DND-41 (cell line): ENCODE measurements around the gene ARHGAP9.

Source experiments
- EZH2 ChIP-seq: IDR thresholded peaks from 3 replicates; pipeline ENCODE4 v1.6.1; 2012; ENCODE audit warnings: borderline replicate concordance, low read depth, mild to moderate bottlenecking, moderate library complexity, low read length, inconsistent platforms; ENCODE audit not compliant: severe bottlenecking
- TF ChIP-seq, protein P1 (sequence below): IDR thresholded peaks from 2 replicates; pipeline ENCODE4 v1.5.1; 2012; ENCODE audit warnings: borderline replicate concordance, low read length, moderate library complexity, mild to moderate bottlenecking; ENCODE audit not compliant: poor library complexity, severe bottlenecking; ENCODE audit errors: extremely low read depth

DNA sequence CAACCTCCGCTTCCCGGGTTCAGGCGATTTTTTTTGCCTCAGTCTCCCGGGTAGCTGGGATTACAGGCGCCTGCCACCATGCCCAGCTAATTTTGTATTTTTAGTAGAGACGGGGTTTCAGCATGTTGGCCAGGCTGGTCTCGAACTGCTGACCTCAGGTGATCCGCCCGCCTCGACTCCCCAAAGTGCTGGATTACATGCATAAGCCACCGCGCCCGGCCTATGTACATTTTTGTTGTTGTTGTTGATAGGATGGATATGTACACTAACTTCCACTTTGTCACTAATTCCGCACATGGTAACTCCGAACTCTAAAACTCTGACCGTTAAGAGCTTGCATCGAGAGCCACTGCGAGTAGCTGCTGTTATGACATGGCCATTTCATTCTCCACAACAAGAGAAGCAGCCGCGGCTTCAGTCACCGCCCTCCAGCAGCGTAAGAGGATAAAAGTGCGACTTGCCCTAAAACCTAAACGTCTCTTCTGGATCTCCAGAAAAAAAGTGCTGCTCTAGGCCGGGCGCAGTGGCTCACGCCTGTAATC, 7.5 kb upstream of the ARHGAP9 start:
- no peak for TF ChIP-seq EZH2
- TF ChIP-seq, protein P1, sequence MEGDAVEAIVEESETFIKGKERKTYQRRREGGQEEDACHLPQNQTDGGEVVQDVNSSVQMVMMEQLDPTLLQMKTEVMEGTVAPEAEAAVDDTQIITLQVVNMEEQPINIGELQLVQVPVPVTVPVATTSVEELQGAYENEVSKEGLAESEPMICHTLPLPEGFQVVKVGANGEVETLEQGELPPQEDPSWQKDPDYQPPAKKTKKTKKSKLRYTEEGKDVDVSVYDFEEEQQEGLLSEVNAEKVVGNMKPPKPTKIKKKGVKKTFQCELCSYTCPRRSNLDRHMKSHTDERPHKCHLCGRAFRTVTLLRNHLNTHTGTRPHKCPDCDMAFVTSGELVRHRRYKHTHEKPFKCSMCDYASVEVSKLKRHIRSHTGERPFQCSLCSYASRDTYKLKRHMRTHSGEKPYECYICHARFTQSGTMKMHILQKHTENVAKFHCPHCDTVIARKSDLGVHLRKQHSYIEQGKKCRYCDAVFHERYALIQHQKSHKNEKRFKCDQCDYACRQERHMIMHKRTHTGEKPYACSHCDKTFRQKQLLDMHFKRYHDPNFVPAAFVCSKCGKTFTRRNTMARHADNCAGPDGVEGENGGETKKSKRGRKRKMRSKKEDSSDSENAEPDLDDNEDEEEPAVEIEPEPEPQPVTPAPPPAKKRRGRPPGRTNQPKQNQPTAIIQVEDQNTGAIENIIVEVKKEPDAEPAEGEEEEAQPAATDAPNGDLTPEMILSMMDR, result no peak
